IPS DF 6.9 (cell line): ENCODE results near the gene SYNDIG1L.

Experiments used
- DNase-seq: peaks from one replicate; pipeline ENCODE4 v3.0.0-alpha.2; 2013; ENCODE audit warnings: low read depth, low spot score
- H3K27ac ChIP-seq: one replicate; pipeline ENCODE4 v1.5.1; 2013; ENCODE audit warnings: low read length, control low read depth
- H3K27me3 ChIP-seq: 2 replicates; pipeline ENCODE4 v1.6.1; 2013; ENCODE audit warnings: mild to moderate bottlenecking, low read length; ENCODE audit not compliant: control insufficient read depth, insufficient read depth
- H3K36me3 ChIP-seq: 2 replicates; pipeline ENCODE4 v1.6.1; 2013; ENCODE audit warnings: low read length; ENCODE audit not compliant: control insufficient read depth, insufficient read depth
- H3K4me1 ChIP-seq: 2 replicates; pipeline ENCODE4 v1.6.1; 2013; ENCODE audit warnings: low read length; ENCODE audit not compliant: control insufficient read depth, insufficient read depth
- H3K4me3 ChIP-seq: 2 replicates; pipeline ENCODE4 v1.5.1; 2013; ENCODE audit warnings: mild to moderate bottlenecking, low read length
- H3K9me3 ChIP-seq: 2 replicates; pipeline ENCODE4 v1.6.1; 2013; ENCODE audit warnings: low read length, inconsistent platforms; ENCODE audit not compliant: control insufficient read depth, insufficient read depth
- WGBS: extraction: QIAGEN DNeasy Blood & Tissue Kit; methylation state at CpG from one replicate; pipeline ENCODE4 v1.1.7; 2013; ENCODE audit warnings: mixed read lengths, missing lambda C conversion rate; ENCODE audit not compliant: insufficient read length, insufficient coverage; 5-methylcytosine and 5-hydroxymethylcytosine counted together

Gene SYNDIG1L

DNA sequence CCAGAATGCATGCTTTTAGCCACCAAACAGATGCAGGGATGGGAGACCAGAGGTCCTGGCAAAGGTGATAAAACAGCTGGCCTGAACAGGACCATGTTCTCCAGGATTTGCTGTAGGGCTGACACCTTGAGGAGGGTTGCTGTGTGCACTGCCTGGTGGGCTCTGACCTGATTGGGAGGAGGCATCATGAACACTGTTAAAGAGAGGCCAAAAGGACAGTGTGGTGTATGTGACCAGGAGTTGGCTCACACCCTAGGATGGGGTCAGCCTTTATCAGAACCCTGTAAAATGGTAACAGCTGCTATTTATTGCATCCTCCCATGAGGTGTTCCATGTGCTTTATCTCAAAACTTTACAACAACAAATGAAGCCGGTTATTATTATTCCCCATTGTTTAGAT lies 8.8 kb downstream of the SYNDIG1L start:
- no peaks in the 10 kb centered on the region for H3K9me3 ChIP-seq
- peaks cover 11% of the 10 kb centered on the region; the same call in 1 of the 2 replicates for H3K4me1 ChIP-seq
- no peaks in the 10 kb centered on the region for H3K27me3 ChIP-seq
- H3K27ac ChIP-seq = no peak overlapping the region
- WGBS = no CpG with 5 or more reads among the region's 1 CpG
- H3K36me3 ChIP-seq = no peaks in the 10 kb centered on the region
- H3K4me3 ChIP-seq = no peak overlapping the region
- DNase-seq = no peak

DNA sequence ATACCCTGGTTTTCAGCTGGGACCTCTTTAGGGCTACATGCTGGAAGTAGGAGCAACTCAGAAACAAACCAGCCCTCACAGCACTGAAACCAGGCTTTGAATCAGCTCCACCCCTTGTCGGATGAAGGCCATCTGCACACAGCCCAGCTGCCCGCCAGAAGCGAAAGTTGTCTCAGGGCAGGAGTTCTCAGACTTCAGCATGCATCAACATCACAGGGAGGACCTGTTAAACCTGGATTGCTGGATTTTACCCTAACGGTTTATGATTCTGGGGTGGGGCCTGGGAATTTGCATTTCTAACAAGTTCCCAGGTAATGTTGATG lies 10.9 kb downstream of the SYNDIG1L start:
- peaks cover 11% of the 10 kb centered on the region; the same call in 1 of the 2 replicates for H3K4me1 ChIP-seq
- no peaks in the 10 kb centered on the region for H3K27me3 ChIP-seq
- WGBS = no CpG with 5 or more reads among the region's 4 CpGs

GRCh38 chr14:74414403-74415114 lies 11.5 kb downstream of the SYNDIG1L start:
- no peak for DNase-seq
- peaks cover 11% of the 10 kb centered on the region for H3K4me1 ChIP-seq
- no peak overlapping the region for H3K4me3 ChIP-seq
- no peak overlapping the region for H3K27ac ChIP-seq
- no peaks in the 10 kb centered on the region for H3K27me3 ChIP-seq
- WGBS = no CpG with 5 or more reads among the region's 7 CpGs
- no peaks in the 10 kb centered on the region for H3K9me3 ChIP-seq
- no peaks in the 10 kb centered on the region for H3K36me3 ChIP-seq

More for the DNA sequence above, 10.9 kb downstream of the SYNDIG1L start:
- no peak for DNase-seq
- Histone ChIP-seq H3K9me3 (no peaks in the 10 kb centered on the region), H3K27ac (no peak overlapping the region), H3K36me3 (no peaks in the 10 kb centered on the region), H3K4me3 (no peak overlapping the region)

DNA sequence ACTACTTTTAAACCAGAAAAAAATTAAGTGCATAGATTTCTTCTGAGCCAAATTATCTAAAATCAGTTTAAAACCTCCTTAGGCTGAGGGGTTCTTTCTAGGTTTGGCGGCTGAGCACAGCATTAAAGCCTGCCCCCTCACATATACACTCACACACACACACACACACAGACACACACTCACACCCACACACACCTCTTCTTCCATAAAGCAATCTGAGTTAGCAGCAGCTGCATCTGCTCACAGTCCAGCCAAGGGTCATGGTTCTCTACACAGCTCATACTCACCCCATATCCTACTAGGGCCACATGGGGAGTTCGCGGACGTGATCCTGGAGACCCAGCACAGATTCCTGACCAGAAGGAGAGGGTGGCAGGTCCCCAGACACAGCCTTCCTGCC lies 12.4 kb downstream of the SYNDIG1L start:
- DNase-seq = no peak
- Histone ChIP-seq H3K27ac (no peak overlapping the region), H3K4me1 (peaks cover 11% of the 10 kb centered on the region), H3K4me3 (no peak overlapping the region), H3K9me3 (no peaks in the 10 kb centered on the region), H3K27me3 (no peaks in the 10 kb centered on the region), H3K36me3 (no peaks in the 10 kb centered on the region)
- WGBS = no CpG with 5 or more reads among the region's 4 CpGs

GRCh38 chr14:74412753-74413152 lies 13.3 kb downstream of the SYNDIG1L start:
- no peak for DNase-seq
- peaks cover 9% of the 10 kb centered on the region for H3K4me1 ChIP-seq
- no peaks in the 10 kb centered on the region for H3K36me3 ChIP-seq
- H3K27me3 ChIP-seq = no peaks in the 10 kb centered on the region
- no CpG with 5 or more reads among the region's 2 CpGs for WGBS
- H3K9me3 ChIP-seq = no peaks in the 10 kb centered on the region
- no peak overlapping the region for H3K27ac ChIP-seq
- H3K4me3 ChIP-seq = no peak overlapping the region

GRCh38 chr14:74411671-74412070 lies 14.3 kb downstream of the SYNDIG1L start:
- WGBS = no CpG with 5 or more reads among the region's 7 CpGs
- Histone ChIP-seq H3K4me1 (peaks cover 9% of the 10 kb centered on the region), H3K36me3 (no peaks in the 10 kb centered on the region), H3K27me3 (no peaks in the 10 kb centered on the region), H3K27ac (no peak overlapping the region), H3K9me3 (no peaks in the 10 kb centered on the region), H3K4me3 (no peak overlapping the region)
- no peak for DNase-seq

DNA sequence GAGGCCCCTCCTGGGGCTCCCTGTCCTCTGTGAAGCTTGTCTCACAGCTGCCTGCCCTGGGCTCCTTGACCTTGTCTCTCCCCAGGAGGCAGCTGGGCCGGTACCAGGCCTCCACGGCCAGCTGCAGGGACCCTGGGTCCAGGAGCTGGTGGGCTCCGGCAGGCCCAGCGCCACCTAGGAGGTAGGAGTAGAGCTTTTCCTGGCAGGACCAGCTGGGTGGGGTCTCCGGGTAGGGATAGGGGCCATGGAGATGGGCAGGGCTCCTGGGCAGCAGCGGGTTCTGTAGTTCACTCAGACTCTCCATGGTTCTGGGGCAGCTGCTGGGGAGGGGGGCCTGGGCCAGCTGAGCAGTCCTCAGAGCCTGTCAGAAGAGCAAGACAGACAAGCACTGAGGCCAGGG lies 16.6 kb downstream of the SYNDIG1L start:
- H3K27me3 ChIP-seq = no peaks in the 10 kb centered on the region
- H3K4me1 ChIP-seq = peaks cover 7% of the 10 kb centered on the region
- no peak overlapping the region for H3K4me3 ChIP-seq
- DNase-seq = no peak
- H3K27ac ChIP-seq = no peak overlapping the region
- H3K36me3 ChIP-seq = no peaks in the 10 kb centered on the region
- no peaks in the 10 kb centered on the region for H3K9me3 ChIP-seq
- no CpG with 5 or more reads among the region's 6 CpGs for WGBS

DNA sequence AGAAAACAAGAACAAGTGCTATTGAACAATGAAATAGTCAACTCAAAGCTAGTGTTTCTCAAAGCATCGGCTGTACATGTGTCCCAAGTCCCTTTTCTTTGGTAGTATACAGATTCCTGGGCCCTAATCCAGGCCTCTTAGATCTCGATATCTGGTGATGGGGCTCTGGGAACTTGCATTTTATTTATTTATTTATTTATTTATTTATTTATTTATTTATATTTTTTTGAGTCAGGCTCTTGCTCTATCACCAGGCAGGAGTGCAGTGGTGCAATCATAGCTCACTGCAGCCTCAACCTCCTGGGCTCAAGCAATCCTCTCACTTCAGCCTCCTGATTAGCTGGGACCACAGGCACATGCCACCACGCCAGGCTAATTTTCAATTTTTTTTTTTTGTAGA lies 17.1 kb downstream of the SYNDIG1L start:
- no CpG with 5 or more reads among the region's 3 CpGs for WGBS
- Histone ChIP-seq H3K27ac (no peak overlapping the region), H3K4me1 (peaks cover 3% of the 10 kb centered on the region), H3K9me3 (no peaks in the 10 kb centered on the region), H3K36me3 (no peaks in the 10 kb centered on the region), H3K4me3 (no peak overlapping the region), H3K27me3 (no peaks in the 10 kb centered on the region)
- DNase-seq = no peak

DNA sequence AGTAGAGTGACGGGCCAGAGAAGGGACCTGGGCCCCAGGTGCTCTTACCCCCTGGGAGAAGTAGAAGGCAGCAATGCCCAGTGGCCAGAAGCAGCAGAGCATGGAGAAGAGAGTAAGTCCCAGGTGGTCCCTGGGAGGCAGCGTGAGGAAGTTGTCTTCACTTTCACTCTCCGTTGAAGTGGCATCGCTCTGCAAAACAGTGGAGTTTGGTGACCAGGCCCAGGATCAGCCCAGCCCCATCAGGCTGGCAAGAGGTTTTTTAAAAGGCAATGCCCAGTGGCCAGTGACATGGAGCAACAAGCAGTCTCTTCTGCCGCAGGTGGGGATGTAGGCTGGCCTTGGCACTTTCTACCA lies 18.2 kb downstream of the SYNDIG1L start:
- no peak overlapping the region for H3K4me3 ChIP-seq
- H3K4me1 ChIP-seq = no peaks in the 10 kb centered on the region; the same call in 1 of the 2 replicates
- no peak overlapping the region for H3K27ac ChIP-seq
- WGBS = no CpG with 5 or more reads among the region's 5 CpGs
- no peaks in the 10 kb centered on the region for H3K9me3 ChIP-seq
- no peaks in the 10 kb centered on the region for H3K36me3 ChIP-seq
- no peak for DNase-seq
- no peaks in the 10 kb centered on the region for H3K27me3 ChIP-seq

- no peaks in the 10 kb centered on the region; the same call in 1 of the 2 replicates for H3K4me1 ChIP-seq
- no CpG with 5 or more reads among the region's 17 CpGs for WGBS
- no peaks in the 10 kb centered on the region for H3K27me3 ChIP-seq
- no peak overlapping the region for H3K27ac ChIP-seq
- no peak overlapping the region for H3K4me3 ChIP-seq
- DNase-seq = no peak
- no peaks in the 10 kb centered on the region for H3K36me3 ChIP-seq
- no peaks in the 10 kb centered on the region for H3K9me3 ChIP-seq
These were observed 18.8 kb downstream of the SYNDIG1L start for GRCh38 chr14:74407021-74407800.

DNA sequence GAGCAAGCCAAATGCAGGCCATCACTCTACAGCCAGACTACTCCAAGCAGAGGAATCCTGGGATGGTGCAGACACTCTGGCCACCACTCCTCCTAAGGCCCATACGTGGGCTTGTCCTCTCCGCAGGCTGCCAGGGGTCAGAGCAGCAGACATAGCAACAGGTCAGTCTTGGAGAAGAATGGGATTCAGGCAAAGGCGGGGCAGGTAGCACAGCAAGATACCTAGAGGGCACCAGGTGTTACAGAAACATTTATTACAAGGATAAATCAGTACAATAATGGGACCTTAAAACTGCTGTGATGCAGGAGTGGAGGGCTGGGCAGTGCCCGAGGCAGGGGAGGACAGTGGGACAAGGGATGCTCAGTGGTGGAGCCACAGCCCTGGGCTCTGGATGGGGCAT lies 20.3 kb downstream of the SYNDIG1L start:
- no CpG with 5 or more reads among the region's 4 CpGs for WGBS
- Histone ChIP-seq H3K36me3 (no peaks in the 10 kb centered on the region), H3K9me3 (no peaks in the 10 kb centered on the region), H3K27ac (no peak overlapping the region), H3K27me3 (no peaks in the 10 kb centered on the region), H3K4me1 (peaks cover 8% of the 10 kb centered on the region), H3K4me3 (no peak overlapping the region)
- no peak for DNase-seq
